ENCODE results near the gene WAS.

- TF ChIP-seq CTCF (conservative IDR thresholded peaks at IDR 0.05; ENCODE audit: low read depth in 2 of 2): no peak
- TF ChIP-seq EZH2 (IDR thresholded peaks at IDR 0.05; ENCODE audit: low read depth, unreplicated experiment): no peak
- no peak for TF ChIP-seq POLR2AphosphoS5 (IDR thresholded peaks at IDR 0.05; ENCODE audit: low read depth)
- no peak for TF ChIP-seq EZH2phosphoT487 (IDR thresholded peaks at IDR 0.05; ENCODE audit: unreplicated experiment)
- no peak for TF ChIP-seq REST (IDR thresholded peaks at IDR 0.05; ENCODE audit: unreplicated experiment)
- no peak for TF ChIP-seq JUNB (IDR thresholded peaks at IDR 0.05; ENCODE audit: unreplicated experiment)
- TF ChIP-seq ETS1 (IDR thresholded peaks at IDR 0.05): no peak
- TF ChIP-seq ZNF331 (CRISPR knock-in tag; IDR thresholded peaks at IDR 0.05; ENCODE audit: low read depth): no peak
- no peak for TF ChIP-seq ZNF114 (CRISPR knock-in tag; IDR thresholded peaks at IDR 0.05)
- no peak for TF ChIP-seq ZNF462 (CRISPR knock-in tag; IDR thresholded peaks at IDR 0.05)
- no peak for TF ChIP-seq CREB1 (CRISPR knock-in tag; IDR thresholded peaks at IDR 0.05; ENCODE audit: low read depth)
- TF ChIP-seq STAT1 (IDR thresholded peaks at IDR 0.05; ENCODE audit: unreplicated experiment): no peak
- TF ChIP-seq NANOG (IDR thresholded peaks at IDR 0.05; ENCODE audit: borderline replicate concordance): no peak
These were observed 6.1 kb upstream of the WAS start for GRCh38 chrX:48677516-48677915.
